WTC11 (cell line): ENCODE results near the gene ITPKB. TPM values are rescaled to one million over a fixed set of nuclear protein-coding genes. Genes with fewer than 3 reads are reported as not detected.

Experiments used
- ATAC-seq: fragments of 200-7000 bp; cut with Tn5 transposase; 2 replicates; pipeline ENCODE4 v1.10.0; 2021; ENCODE audit warnings: mild to moderate bottlenecking, moderate library complexity
- CTCF ChIA-PET: fragments of 300-600 bp; sonication (Branson Sonifier 250); formaldehyde crosslinking; loops from one replicate; lab custom pipeline; 2021; ENCODE audit warnings: antibody characterized with exemption; lab: Charles Lee
- POLR2A ChIA-PET: fragments of 350-600 bp; sonication (Branson Sonifier 250); formaldehyde crosslinking; loops from one replicate; lab custom pipeline; 2021; ENCODE audit warnings: antibody characterized with exemption; lab: Charles Lee
- DNase-seq: peaks from one replicate; pipeline ENCODE4 v3.0.0; 2021; ENCODE audit warnings: low spot score
- H3K27ac Mint-ChIP-seq: 2 replicates; pipeline ENCODE4 v1.8.0; 2021; ENCODE audit warnings: mixed read lengths
- H3K27me3 Mint-ChIP-seq: 2 replicates; pipeline ENCODE4 v1.8.0; 2021; ENCODE audit warnings: low read depth, mild to moderate bottlenecking, moderate library complexity, mixed read lengths
- H3K36me3 Mint-ChIP-seq: 2 replicates; pipeline ENCODE4 v1.8.0; 2021; ENCODE audit warnings: mixed read lengths
- H3K4me1 Mint-ChIP-seq: 2 replicates; pipeline ENCODE4 v1.8.0; 2022; ENCODE audit warnings: mixed read lengths
- H3K4me3 Mint-ChIP-seq: 2 replicates; pipeline ENCODE4 v1.8.0; 2021; ENCODE audit warnings: mild to moderate bottlenecking, moderate library complexity, mixed read lengths
- H3K9me3 Mint-ChIP-seq: 2 replicates; pipeline ENCODE4 v1.8.0; 2021; ENCODE audit warnings: mixed read lengths
- FOXP1 ChIP-seq: sonication (generic); formaldehyde crosslinking; IDR thresholded peaks from 2 replicates; pipeline ENCODE4 v1.8.0; 2022; ENCODE audit warnings: missing genetic modification reagents, mild to moderate bottlenecking, moderate library complexity, borderline replicate concordance
- MYBL2 ChIP-seq: sonication (generic); formaldehyde crosslinking; IDR thresholded peaks from 2 replicates; pipeline ENCODE4 v1.8.1; 2023; ENCODE audit warnings: mild to moderate bottlenecking, moderate library complexity, missing genetic modification reagents
- NFE2L1 ChIP-seq: sonication (generic); formaldehyde crosslinking; IDR thresholded peaks from 2 replicates; pipeline ENCODE4 v1.8.1; 2023; ENCODE audit warnings: missing genetic modification reagents
- NR1H2 ChIP-seq: sonication (generic); formaldehyde crosslinking; IDR thresholded peaks from 2 replicates; pipeline ENCODE4 v1.9.0; 2021; ENCODE audit warnings: mild to moderate bottlenecking, moderate library complexity, missing genetic modification reagents
- RELA ChIP-seq: sonication (generic); formaldehyde crosslinking; IDR thresholded peaks from 2 replicates; pipeline ENCODE4 v1.8.1; 2022; ENCODE audit warnings: missing genetic modification reagents, mild to moderate bottlenecking, borderline replicate concordance
- SMAD3 ChIP-seq: sonication (generic); formaldehyde crosslinking; IDR thresholded peaks from 2 replicates; pipeline ENCODE4 v1.8.0; 2022; ENCODE audit warnings: missing genetic modification reagents, mild to moderate bottlenecking, borderline replicate concordance
- SP1 ChIP-seq: sonication (generic); formaldehyde crosslinking; conservative IDR thresholded peaks from 2 replicates; pipeline ENCODE4 v1.8.1; 2022; ENCODE audit warnings: missing genetic modification reagents
- TCF7 ChIP-seq: sonication (generic); formaldehyde crosslinking; IDR thresholded peaks from 2 replicates; pipeline ENCODE4 v1.8.0; 2022; ENCODE audit warnings: mild to moderate bottlenecking, low read depth, missing genetic modification reagents, moderate library complexity
- TP53 ChIP-seq: sonication (generic); formaldehyde crosslinking; IDR thresholded peaks from 2 replicates; pipeline ENCODE4 v1.8.1; 2023; ENCODE audit warnings: mild to moderate bottlenecking, missing genetic modification reagents
- ZBTB21 ChIP-seq: sonication (generic); formaldehyde crosslinking; IDR thresholded peaks from 2 replicates; pipeline ENCODE4 v1.8.1; 2023; ENCODE audit warnings: mild to moderate bottlenecking, missing genetic modification reagents, borderline replicate concordance
- ZNF232 ChIP-seq: sonication (generic); formaldehyde crosslinking; IDR thresholded peaks from 2 replicates; pipeline ENCODE4 v1.8.0; 2022; ENCODE audit warnings: mild to moderate bottlenecking, missing genetic modification reagents
- ZNF416 ChIP-seq: fragments of 250-450 bp; sonication (Bioruptor Pico); IDR thresholded peaks from 2 replicates; pipeline ENCODE4 v1.9.0; 2021; ENCODE audit warnings: mild to moderate bottlenecking, inconsistent platforms
- ZNF423 ChIP-seq: fragments of 250-450 bp; sonication (Bioruptor Pico); IDR thresholded peaks from 2 replicates; pipeline ENCODE4 v2.1.2; 2022; ENCODE audit warnings: mild to moderate bottlenecking, moderate library complexity
- total RNA-seq: library from RNA; stranded (reverse); gene quantifications from 3 replicates; pipeline ENCODE4 v1.2.3, GENCODE V29; 2021
- TF ChIP-seq, protein P1 (sequence below): sonication (generic); formaldehyde crosslinking; IDR thresholded peaks from 2 replicates; pipeline ENCODE4 v1.8.1; 2023; ENCODE audit warnings: mild to moderate bottlenecking, missing genetic modification reagents
- TF ChIP-seq, protein P2 (sequence below): sonication (generic); formaldehyde crosslinking; IDR thresholded peaks from 2 replicates; pipeline ENCODE4 v1.8.1; 2022; ENCODE audit warnings: mild to moderate bottlenecking, missing genetic modification reagents, moderate library complexity, borderline replicate concordance
- TF ChIP-seq, protein P3 (sequence below): sonication (generic); formaldehyde crosslinking; IDR thresholded peaks from 2 replicates; pipeline ENCODE4 v1.8.0; 2023; ENCODE audit warnings: mild to moderate bottlenecking, missing genetic modification reagents
- TF ChIP-seq, protein P4 (sequence below): sonication (generic); formaldehyde crosslinking; conservative IDR thresholded peaks from 2 replicates; pipeline ENCODE4 v1.8.1; 2022; ENCODE audit warnings: mild to moderate bottlenecking, missing genetic modification reagents
- TF ChIP-seq, protein P5 (sequence below): sonication (generic); formaldehyde crosslinking; IDR thresholded peaks from 2 replicates; pipeline ENCODE4 v1.8.0; 2022; ENCODE audit warnings: mild to moderate bottlenecking, missing genetic modification reagents
- TF ChIP-seq, protein P6 (sequence below): fragments of 250-450 bp; sonication (Bioruptor Pico); conservative IDR thresholded peaks from 2 replicates; pipeline ENCODE4 v1.9.0; 2021; ENCODE audit warnings: mild to moderate bottlenecking

The ITPKB gene
- total RNA-seq, 1 experiment from 2014 or later: 15.6 TPM

DNA sequence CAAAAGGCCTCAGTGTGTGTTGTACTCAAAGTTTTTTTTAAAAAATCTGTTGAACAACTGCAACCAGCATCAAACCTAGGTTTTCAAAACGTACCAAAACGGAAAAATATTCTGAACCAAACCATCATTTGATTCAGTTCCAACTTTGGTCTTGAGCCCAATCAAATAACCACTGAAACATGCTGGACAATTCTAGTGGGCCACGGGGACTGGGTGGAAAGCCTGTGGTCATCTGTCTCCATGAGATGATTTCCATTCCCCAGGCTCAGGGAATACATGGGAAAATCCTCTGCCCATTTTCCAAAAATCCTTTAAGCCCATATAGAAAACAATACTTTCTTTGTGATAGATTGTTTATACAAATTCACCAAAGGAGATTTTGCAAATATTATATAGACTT is 22.5 kb downstream of the ITPKB start (continued):
- TF ChIP-seq, protein P1, sequence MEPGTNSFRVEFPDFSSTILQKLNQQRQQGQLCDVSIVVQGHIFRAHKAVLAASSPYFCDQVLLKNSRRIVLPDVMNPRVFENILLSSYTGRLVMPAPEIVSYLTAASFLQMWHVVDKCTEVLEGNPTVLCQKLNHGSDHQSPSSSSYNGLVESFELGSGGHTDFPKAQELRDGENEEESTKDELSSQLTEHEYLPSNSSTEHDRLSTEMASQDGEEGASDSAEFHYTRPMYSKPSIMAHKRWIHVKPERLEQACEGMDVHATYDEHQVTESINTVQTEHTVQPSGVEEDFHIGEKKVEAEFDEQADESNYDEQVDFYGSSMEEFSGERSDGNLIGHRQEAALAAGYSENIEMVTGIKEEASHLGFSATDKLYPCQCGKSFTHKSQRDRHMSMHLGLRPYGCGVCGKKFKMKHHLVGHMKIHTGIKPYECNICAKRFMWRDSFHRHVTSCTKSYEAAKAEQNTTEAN (CRISPR knock-in tag): no peak
- TF ChIP-seq MYBL2: no peak
- no peak for TF ChIP-seq ZNF416
- TF ChIP-seq, protein P2, sequence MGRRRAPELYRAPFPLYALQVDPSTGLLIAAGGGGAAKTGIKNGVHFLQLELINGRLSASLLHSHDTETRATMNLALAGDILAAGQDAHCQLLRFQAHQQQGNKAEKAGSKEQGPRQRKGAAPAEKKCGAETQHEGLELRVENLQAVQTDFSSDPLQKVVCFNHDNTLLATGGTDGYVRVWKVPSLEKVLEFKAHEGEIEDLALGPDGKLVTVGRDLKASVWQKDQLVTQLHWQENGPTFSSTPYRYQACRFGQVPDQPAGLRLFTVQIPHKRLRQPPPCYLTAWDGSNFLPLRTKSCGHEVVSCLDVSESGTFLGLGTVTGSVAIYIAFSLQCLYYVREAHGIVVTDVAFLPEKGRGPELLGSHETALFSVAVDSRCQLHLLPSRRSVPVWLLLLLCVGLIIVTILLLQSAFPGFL (CRISPR knock-in tag): no peak
- TF ChIP-seq ZBTB21 (CRISPR knock-in tag): no peak
- TF ChIP-seq, all 79 proteins: peak for 0

DNA sequence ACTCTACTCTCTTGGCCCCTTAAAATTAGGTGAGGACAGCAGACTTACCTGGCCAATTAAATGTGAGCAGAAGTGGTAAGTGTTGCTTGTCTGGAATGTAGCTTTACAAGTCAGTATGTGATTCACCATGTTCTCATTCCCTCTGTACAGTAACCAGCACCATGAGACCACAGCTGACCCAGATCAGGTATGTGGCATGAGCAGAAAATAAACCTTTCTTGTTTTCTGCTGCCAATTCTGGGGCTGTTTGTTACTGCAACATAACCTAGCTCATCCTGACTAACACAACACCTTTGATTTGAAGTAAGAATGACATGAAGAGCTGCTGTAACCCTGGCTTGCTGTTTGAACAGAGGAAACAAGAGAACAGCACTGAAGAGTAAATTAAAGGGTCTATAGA is 24.9 kb downstream of the ITPKB start:
- Mint-ChIP-seq H3K9me3 (peaks cover 8% of the 10 kb centered on the region), H3K4me3 (no peak overlapping the region), H3K4me1 (peaks cover 22% of the 10 kb centered on the region), H3K27me3 (no peaks in the 10 kb centered on the region), H3K36me3 (peaks cover 7% of the 10 kb centered on the region; the same call in 1 of the 2 replicates), H3K27ac (no peak overlapping the region)
- ChIA-PET POLR2A (no interaction called here), CTCF (interaction anchor here (0.6 kb wide), 1 partner anchor 265 kb away, joined by 3 read pairs; no protein-coding TSS in a partner anchor)
- TF ChIP-seq SMAD3 (CRISPR knock-in tag) (no peak), MYBL2 (no peak), FOXP1 (CRISPR knock-in tag) (no peak), TCF7 (CRISPR knock-in tag) (no peak), NFE2L1 (CRISPR knock-in tag) (no peak), SP1 (CRISPR knock-in tag) (no peak), RELA (no peak), ZNF423 (CRISPR knock-in tag) (no peak), NR1H2 (CRISPR knock-in tag) (no peak), ZNF232 (CRISPR knock-in tag) (no peak), TP53 (CRISPR knock-in tag) (no peak)
- TF ChIP-seq, protein P3, sequence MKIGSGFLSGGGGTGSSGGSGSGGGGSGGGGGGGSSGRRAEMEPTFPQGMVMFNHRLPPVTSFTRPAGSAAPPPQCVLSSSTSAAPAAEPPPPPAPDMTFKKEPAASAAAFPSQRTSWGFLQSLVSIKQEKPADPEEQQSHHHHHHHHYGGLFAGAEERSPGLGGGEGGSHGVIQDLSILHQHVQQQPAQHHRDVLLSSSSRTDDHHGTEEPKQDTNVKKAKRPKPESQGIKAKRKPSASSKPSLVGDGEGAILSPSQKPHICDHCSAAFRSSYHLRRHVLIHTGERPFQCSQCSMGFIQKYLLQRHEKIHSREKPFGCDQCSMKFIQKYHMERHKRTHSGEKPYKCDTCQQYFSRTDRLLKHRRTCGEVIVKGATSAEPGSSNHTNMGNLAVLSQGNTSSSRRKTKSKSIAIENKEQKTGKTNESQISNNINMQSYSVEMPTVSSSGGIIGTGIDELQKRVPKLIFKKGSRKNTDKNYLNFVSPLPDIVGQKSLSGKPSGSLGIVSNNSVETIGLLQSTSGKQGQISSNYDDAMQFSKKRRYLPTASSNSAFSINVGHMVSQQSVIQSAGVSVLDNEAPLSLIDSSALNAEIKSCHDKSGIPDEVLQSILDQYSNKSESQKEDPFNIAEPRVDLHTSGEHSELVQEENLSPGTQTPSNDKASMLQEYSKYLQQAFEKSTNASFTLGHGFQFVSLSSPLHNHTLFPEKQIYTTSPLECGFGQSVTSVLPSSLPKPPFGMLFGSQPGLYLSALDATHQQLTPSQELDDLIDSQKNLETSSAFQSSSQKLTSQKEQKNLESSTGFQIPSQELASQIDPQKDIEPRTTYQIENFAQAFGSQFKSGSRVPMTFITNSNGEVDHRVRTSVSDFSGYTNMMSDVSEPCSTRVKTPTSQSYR (CRISPR knock-in tag): no peak
- TF ChIP-seq, protein P4, sequence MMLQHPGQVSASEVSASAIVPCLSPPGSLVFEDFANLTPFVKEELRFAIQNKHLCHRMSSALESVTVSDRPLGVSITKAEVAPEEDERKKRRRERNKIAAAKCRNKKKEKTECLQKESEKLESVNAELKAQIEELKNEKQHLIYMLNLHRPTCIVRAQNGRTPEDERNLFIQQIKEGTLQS (CRISPR knock-in tag): no peak
- TF ChIP-seq, protein P5, sequence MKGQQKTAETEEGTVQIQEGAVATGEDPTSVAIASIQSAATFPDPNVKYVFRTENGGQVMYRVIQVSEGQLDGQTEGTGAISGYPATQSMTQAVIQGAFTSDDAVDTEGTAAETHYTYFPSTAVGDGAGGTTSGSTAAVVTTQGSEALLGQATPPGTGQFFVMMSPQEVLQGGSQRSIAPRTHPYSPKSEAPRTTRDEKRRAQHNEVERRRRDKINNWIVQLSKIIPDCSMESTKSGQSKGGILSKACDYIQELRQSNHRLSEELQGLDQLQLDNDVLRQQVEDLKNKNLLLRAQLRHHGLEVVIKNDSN (CRISPR knock-in tag): no peak
- TF ChIP-seq, protein P6, sequence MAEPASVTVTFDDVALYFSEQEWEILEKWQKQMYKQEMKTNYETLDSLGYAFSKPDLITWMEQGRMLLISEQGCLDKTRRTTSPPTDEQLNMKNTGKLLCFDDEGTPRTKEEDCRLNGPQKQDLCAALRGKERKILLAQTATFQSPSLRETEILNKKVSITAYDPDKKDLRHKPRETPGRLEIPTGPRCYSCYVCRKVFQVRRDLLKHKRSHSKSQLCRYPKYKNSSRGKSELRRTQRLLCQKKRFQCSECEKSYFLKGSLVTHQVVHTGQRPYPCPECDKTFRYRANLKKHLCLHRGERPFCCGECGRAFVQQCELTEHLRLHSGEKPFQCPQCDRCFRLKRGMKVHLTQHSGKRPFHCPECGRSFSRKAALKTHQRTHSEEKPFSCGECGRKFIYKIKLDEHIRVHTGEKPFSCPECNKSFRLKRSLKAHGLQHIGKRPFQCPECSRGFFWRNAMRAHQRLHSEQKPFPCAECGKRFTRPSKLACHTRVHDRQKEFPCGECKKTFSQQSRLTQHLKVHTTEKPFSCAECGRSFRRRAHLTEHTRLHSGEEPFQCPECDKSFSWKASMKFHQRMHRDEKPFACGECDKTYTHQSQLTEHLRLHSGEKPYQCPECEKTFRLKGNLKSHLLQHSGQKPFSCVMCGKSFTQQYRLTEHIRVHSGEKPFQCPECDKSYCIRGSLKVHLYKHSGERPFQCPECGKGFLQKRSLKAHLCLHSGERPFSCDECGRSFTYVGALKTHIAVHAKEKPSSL (CRISPR knock-in tag): no peak
- DNase-seq: no peak
- no peak for ATAC-seq
